Stimulated activated CD4-positive, alpha-beta T cell treated with anti-CD3 and anti-CD28 coated beads, Interleukin-1b, Interleukin-23, amount 100 ng/mL, for 1 hour (primary cell): Measurements from ENCODE around the gene SLC22A5.

Experiments used
- DNase-seq, 2 donors: peaks; one replicate each; pipeline ENCODE4 v3.0.0-alpha.2; 2020; ENCODE audit warnings: low read depth in 2 of 2

The SLC22A5 gene

DNA sequence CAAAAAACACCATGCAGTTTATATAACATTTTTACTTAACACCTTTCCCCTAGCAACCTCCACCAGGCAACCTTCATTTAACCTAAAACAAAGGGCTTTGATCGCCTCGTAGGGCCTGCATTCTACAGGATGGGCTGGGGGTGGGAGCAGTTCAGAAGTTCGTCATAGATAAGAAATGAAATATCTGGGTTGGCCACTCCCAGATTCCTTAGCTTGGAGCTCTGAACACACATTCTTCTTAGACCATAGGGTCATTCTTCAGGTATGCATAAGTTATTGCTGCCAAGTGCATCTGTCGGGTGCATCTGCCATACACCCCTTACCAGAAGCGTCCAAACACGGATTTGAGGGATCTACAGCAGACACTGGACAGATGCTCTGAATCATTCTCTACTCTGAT, 4.3 kb upstream of the SLC22A5 start:
- no peak for DNase-seq

GRCh38 chr5:132368186-132368585, 1.3 kb upstream of the SLC22A5 start:
- no peak for DNase-seq

DNA sequence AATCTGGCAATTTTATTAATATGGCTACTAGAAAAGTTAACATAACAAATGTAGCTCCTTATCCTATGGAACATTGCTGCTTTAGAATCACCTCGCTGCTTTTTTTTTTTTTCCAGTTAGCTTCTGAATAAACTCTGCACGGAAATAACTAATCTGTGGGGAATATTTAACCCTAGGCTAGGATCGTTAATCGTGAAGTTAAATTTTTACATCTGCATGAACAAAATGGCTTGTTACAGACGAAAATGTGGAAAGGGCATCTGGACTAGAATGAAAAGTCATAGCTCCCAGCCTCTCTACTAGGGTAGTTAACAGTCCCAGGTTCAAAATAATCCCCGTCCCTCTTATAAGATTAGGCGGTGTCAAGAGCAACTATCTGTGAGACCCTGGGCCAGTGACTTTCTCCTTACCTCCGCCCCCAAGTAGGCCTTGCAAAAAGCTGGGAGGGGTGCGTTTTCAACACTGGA, 470 bp upstream of the SLC22A5 start:
- no peak for DNase-seq

- no peak for DNase-seq
Measured at GRCh38 chr5:132370181-132370970, 866 bp downstream of the SLC22A5 start.

DNA sequence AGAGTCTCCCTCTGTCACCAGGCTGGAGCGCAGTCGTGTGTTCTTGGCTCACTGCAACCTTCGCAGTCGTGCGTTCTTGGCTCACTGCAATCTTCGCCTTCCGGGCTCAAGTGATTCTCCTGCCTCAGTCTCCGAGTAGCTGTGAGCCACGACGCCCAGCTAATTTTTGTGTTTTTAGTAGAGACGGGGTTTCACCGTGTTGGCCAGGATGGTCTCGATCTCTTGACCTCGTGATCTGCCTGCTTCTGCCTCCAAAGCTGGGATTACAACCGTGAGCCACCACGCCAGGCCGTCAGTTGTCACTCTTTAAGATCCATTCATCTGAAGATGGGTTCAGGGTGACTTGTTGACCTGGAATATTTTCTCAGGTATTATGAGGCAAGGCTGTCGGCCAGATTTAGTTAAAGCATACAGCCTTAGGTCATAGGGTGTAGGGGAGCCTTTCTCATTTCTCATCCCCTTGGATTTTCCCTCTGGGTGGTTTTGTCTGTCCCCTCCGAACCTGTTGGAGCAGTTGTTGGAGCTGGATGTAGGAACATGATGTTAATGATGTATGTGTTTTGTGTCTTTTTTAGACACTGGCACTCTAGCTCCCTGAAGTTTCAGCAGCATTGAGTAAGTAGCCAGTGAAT, 1.6 kb downstream of the SLC22A5 start:
- no peak for DNase-seq

DNA sequence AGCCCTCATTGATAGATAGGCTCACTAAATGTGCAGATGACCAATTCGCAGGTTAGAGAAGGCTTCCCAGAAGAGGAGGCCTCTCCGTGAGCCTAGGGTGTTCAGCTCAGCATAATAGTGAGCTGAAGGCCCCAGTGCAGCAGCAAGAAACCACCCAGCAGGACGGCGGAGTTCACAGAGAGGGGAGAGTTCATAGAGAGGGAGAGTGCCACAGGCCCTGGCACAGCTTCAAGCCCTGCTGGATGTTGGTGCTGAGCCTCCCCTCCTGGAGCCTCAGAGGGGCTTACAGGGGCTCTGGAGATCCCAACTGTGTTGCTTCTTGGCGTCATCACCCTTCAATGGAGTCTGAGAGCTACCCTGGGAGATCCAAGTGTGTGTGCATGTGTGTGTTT, 2.1 kb downstream of the SLC22A5 start:
- no peak for DNase-seq

- DNase-seq: no peak
Measured at GRCh38 chr5:132372127-132372526, 2.6 kb downstream of the SLC22A5 start.

DNA sequence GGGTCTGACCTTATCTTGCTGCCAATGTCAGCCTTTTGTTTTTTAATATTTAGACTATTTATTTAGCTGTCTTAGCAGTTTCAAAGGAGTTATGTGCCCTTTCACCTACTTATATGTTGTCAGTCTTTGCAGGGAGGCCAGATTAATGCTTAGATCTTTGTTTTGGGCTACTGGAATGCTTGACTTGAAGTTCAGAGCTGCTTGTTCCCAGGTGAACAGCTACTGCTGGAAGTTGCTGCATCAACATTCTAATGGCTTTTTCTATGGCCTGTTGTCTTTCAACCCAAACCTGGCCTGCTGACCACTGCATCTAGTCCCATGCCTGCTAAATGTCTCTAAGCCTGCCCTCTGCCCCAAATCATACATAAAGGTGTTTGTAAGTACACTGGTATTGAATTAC, 3.0 kb downstream of the SLC22A5 start:
- no peak for DNase-seq

DNA sequence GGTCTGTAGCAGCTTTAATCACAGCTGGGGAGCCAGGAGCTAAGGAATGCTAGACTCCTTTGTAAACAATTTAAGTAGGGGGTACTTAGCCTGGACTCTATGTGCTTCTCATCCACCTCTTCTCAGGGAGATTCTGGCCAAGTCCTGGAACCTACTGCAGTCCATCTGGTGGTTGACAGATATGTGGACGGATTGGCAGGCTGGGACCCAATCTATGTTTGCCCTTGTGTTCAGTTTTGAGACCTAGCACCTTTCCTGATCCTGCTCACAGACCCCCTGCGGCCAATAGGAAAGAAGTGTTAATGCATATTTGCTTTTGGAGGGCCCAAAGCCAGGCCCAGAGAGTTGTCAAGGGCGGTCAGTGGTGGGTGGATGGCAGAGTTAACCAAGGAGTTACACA, 6.4 kb downstream of the SLC22A5 start:
- DNase-seq: no peak

- DNase-seq: no peak
Measured at GRCh38 chr5:132376694-132377641, 7.5 kb downstream of the SLC22A5 start.

GRCh38 chr5:132377738-132378137, 8.2 kb downstream of the SLC22A5 start:
- no peak for DNase-seq

- no peak for DNase-seq
Measured at GRCh38 chr5:132378580-132378979, 9.1 kb downstream of the SLC22A5 start.

DNA sequence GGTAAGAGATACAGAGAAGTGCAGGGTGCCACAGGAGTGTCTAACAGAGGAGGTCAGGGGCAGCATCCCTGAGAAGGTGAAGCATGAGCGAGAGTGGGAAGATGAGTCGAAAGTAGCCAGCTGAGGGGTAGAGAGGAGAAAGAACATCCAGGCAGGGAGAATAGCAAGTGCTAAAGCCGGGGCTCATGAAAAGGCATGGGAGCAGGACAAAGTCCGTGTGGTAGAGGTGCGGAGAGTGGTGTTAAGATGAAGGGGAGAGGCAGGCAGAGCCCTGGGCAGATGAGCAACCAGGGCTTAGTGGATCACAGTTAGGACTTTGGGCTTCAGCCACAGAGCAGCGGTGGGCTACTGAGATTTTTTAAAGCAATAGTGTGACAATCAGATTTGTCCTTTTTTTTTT, 10.5 kb downstream of the SLC22A5 start:
- DNase-seq: no peak

DNA sequence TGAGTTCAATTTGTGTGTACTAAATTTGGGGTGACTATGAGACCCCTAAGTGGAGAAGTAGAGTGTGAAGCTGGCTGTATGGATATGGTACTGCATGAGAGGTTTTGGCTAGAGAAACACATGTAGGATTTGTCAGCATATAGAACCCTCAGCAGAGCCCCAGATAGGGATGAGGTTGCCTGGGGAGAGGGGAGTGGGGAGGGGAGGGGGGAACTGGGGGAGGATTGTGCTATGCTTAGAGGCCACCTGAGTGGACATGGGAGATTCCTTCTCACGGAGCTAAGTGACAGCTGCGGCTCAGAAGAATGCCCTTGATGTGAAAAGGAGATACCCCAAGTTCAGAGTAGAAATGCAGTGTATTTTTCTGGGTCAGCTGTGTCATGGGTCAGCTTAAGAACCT, 11.2 kb downstream of the SLC22A5 start:
- no peak for DNase-seq

DNA sequence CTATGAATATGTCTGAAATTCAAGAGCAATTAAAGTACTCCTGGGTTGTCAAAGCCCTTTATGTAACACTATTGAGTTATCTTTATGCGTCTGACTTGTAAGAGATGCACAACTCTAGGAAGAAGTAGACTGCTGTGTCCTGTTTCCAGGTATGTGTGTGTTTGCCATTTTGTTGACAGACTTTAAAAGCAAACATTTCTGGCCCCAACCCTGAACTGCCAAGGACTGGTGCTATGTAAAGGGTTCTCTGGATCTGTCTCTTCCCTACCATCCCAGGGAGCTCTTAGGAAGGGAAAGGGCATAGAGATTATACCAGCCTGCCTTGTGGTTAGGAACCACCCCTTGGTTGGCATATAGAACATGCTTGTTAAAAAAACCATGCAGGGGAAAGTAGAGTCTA, 12.1 kb downstream of the SLC22A5 start:
- DNase-seq: no peak

GRCh38 chr5:132383261-132383660, 13.8 kb downstream of the SLC22A5 start:
- no peak for DNase-seq

GRCh38 chr5:132383984-132384383, 14.5 kb downstream of the SLC22A5 start:
- DNase-seq: no peak

GRCh38 chr5:132384506-132385050, 15.1 kb downstream of the SLC22A5 start:
- DNase-seq: no peak

DNA sequence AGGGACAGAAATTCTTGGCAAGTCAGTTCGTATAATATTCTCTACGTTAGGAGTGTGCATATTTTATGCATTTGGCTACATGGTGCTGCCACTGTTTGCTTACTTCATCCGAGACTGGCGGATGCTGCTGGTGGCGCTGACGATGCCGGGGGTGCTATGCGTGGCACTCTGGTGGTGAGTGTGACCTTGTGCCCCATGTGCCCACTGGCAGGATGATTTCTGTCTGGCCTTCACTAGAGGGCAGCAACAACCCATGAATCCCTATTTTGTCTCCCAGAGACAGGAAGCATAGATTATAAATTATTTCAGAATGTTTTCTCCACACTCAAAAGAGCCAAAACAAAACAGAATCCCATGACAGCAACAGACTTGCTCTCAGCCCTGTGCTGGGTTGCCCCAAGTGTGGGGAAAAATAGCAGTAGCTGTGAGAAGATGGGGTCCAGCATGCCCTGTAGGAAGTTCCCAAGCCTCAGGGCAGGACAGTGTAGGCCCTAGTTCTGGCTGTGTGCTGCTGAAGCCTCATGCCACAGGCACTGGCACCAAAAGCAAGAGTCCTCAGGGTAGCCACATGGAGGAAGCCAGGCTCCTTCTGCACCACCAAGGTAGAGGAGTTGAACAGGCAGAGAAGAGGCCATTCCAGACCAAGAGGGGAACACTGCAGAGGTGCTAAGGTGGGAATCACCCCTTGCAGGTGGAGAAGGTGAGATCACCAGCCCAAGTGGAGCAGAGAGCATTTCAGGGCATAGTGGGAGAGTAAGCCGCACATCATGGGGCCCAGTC, 16.0 kb downstream of the SLC22A5 start:
- DNase-seq: peak in 1 of 2 donors; percentile 36

GRCh38 chr5:132386644-132387286, 17.3 kb downstream of the SLC22A5 start:
- DNase-seq: peak; percentile 50 to 53

- DNase-seq: no peak
Measured at GRCh38 chr5:132387640-132388117, 18.2 kb downstream of the SLC22A5 start.
